PFSK-1 (cell line): ENCODE data around the gene ARAP1.

Experiments used
- FOXP2 ChIP-seq: optimal IDR thresholded peaks from 2 replicates; pipeline ENCODE3; 2011; ENCODE audit warnings: borderline replicate concordance, control low read depth, inconsistent platforms; ENCODE audit not compliant: insufficient read depth; ENCODE audit errors: extremely low read length, extremely low read depth
- POLR2AphosphoS5 ChIP-seq: IDR thresholded peaks from 2 replicates; pipeline ENCODE4 v1.6.1; 2012; ENCODE audit warnings: low read depth, mild to moderate bottlenecking, control low read depth, low read length, moderate library complexity

- TF ChIP-seq POLR2AphosphoS5, result no peak
- no peak for TF ChIP-seq FOXP2
These were observed 28.7 kb downstream of the ARAP1 start for GRCh38 chr11:72723508-72723907.
